H9 (cell line): ENCODE measurements around the gene PARP9. TPM values are rescaled to one million over a fixed set of nuclear protein-coding genes. Genes with fewer than 3 reads are reported as not detected.

Experiments
- DNase-seq: peaks from one replicate; pipeline ENCODE4 v3.0.0-alpha.2; 2017
- H2AFZ ChIP-seq: one replicate; pipeline ENCODE4 v1.6.1; 2013; ENCODE audit warnings: mild to moderate bottlenecking, low read length, control low read depth, moderate library complexity
- H2AK5ac ChIP-seq: 2 replicates; pipeline ENCODE4 v1.6.1; 2013; ENCODE audit warnings: low read length, control low read depth, mixed read lengths; ENCODE audit not compliant: insufficient read length
- H2BK120ac ChIP-seq: one replicate; pipeline ENCODE4 v1.6.1; 2013; ENCODE audit warnings: low read depth, mild to moderate bottlenecking, low read length, control low read depth, inconsistent platforms; ENCODE audit not compliant: poor library complexity, severe bottlenecking
- H2BK12ac ChIP-seq: 2 replicates; pipeline ENCODE4 v1.6.1; 2013; ENCODE audit warnings: low read length, control low read depth, mixed read lengths, low read depth; ENCODE audit not compliant: insufficient read length
- H2BK15ac ChIP-seq: 2 replicates; pipeline ENCODE4 v1.6.1; 2013; ENCODE audit warnings: low read depth, low read length, control low read depth
- H2BK20ac ChIP-seq: one replicate; pipeline ENCODE4 v1.6.1; 2013; ENCODE audit warnings: low read depth, mild to moderate bottlenecking, low read length, control low read depth, inconsistent platforms; ENCODE audit not compliant: poor library complexity, severe bottlenecking
- H2BK5ac ChIP-seq: 2 replicates; pipeline ENCODE4 v1.6.1; 2013; ENCODE audit warnings: low read length, control low read depth, mixed read lengths; ENCODE audit not compliant: insufficient read length
- H3K14ac ChIP-seq: 2 replicates; pipeline ENCODE4 v1.6.1; 2013; ENCODE audit warnings: low read length, control low read depth; ENCODE audit not compliant: insufficient read depth
- H3K18ac ChIP-seq: 2 replicates; pipeline ENCODE4 v1.6.1; 2013; ENCODE audit warnings: low read depth, mild to moderate bottlenecking, mixed read lengths, low read length, control low read depth; ENCODE audit not compliant: insufficient read length
- H3K23ac ChIP-seq: 2 replicates; pipeline ENCODE4 v1.6.1; 2013; ENCODE audit warnings: low read length, control low read depth, mixed read lengths, low read depth; ENCODE audit not compliant: insufficient read length
- H3K23me2 ChIP-seq: 2 replicates; pipeline ENCODE4 v1.6.1; 2013; ENCODE audit warnings: low read depth, mild to moderate bottlenecking, mixed read lengths, low read length, control low read depth; ENCODE audit not compliant: insufficient read length, poor library complexity, severe bottlenecking
- H3K27ac ChIP-seq: 2 replicates; pipeline ENCODE4 v1.5.1; 2013; ENCODE audit warnings: low read length, control low read depth, mixed read lengths, low read depth; ENCODE audit not compliant: insufficient read length
- H3K27me3 ChIP-seq: 2 replicates; pipeline ENCODE4 v1.6.1; 2013; ENCODE audit warnings: low read length, control low read depth, inconsistent platforms; ENCODE audit not compliant: insufficient read depth
- H3K4ac ChIP-seq: 2 replicates; pipeline ENCODE4 v1.6.1; 2013; ENCODE audit warnings: low read depth, mild to moderate bottlenecking, control low read depth, inconsistent platforms, low read length, moderate library complexity
- H3K4me1 ChIP-seq: 2 replicates; pipeline ENCODE4 v1.6.1; 2013; ENCODE audit warnings: low read length, control low read depth, inconsistent platforms; ENCODE audit not compliant: insufficient read depth
- H3K4me2 ChIP-seq: 2 replicates; pipeline ENCODE4 v1.6.1; 2013; ENCODE audit warnings: low read length, control low read depth, mixed read lengths; ENCODE audit not compliant: insufficient read length, insufficient read depth
- H3K56ac ChIP-seq: 2 replicates; pipeline ENCODE4 v1.6.1; 2013; ENCODE audit warnings: low read depth, mild to moderate bottlenecking, mixed read lengths, low read length, control low read depth; ENCODE audit not compliant: insufficient read length
- H3K79me1 ChIP-seq: 2 replicates; pipeline ENCODE4 v1.6.1; 2013; ENCODE audit warnings: low read depth, mild to moderate bottlenecking, moderate library complexity, low read length, control low read depth, inconsistent platforms; ENCODE audit not compliant: insufficient read depth, poor library complexity, severe bottlenecking
- H3K79me2 ChIP-seq: 2 replicates; pipeline ENCODE4 v1.6.1; 2013; ENCODE audit warnings: low read length, control low read depth, inconsistent platforms; ENCODE audit not compliant: insufficient read depth
- H3K9ac ChIP-seq: 2 replicates; pipeline ENCODE4 v1.6.1; 2013; ENCODE audit warnings: low read length, control low read depth, mixed read lengths; ENCODE audit not compliant: insufficient read length; ENCODE audit errors: extremely low read depth
- H3K9me3 ChIP-seq: one replicate; pipeline ENCODE4 v1.6.1; 2013; ENCODE audit warnings: low read depth, low read length, inconsistent platforms; ENCODE audit not compliant: control insufficient read depth
- H3T11ph ChIP-seq: one replicate; pipeline ENCODE4 v1.6.1; 2013; ENCODE audit warnings: mild to moderate bottlenecking, low read length, control low read depth, inconsistent platforms
- H4K20me1 ChIP-seq: one replicate; pipeline ENCODE4 v1.6.1; 2013; ENCODE audit not compliant: control insufficient read depth, insufficient read length, insufficient read depth
- H4K5ac ChIP-seq: 2 replicates; pipeline ENCODE4 v1.6.1; 2013; ENCODE audit warnings: low read depth, mild to moderate bottlenecking, mixed read lengths, low read length, control low read depth; ENCODE audit not compliant: insufficient read length
- H4K8ac ChIP-seq: replicated peaks from 2 replicates; pipeline ENCODE4 v1.6.1; 2013; ENCODE audit warnings: low read length, control low read depth, mixed read lengths, low read depth; ENCODE audit not compliant: insufficient read length
- H4K91ac ChIP-seq: 2 replicates; pipeline ENCODE4 v1.6.1; 2013; ENCODE audit warnings: low read depth, mild to moderate bottlenecking, moderate library complexity, mixed read lengths, low read length, control low read depth; ENCODE audit not compliant: insufficient read length
- H3K27ac Mint-ChIP-seq, 3 experiments: 2 replicates in 2 of 3; 3 replicates in 1 of 3; pipeline ENCODE4 v1.8.0; 2020 to 2021; ENCODE audit warnings: mixed read lengths in 3 of 3, mild to moderate bottlenecking in 1 of 3, moderate library complexity in 1 of 3
- H3K27me3 Mint-ChIP-seq: 2 replicates; pipeline ENCODE4 v1.8.0; 2021; ENCODE audit warnings: low read depth, mild to moderate bottlenecking, moderate library complexity, mixed read lengths
- H3K36me3 Mint-ChIP-seq, 3 experiments: 2 replicates in 2 of 3; 3 replicates in 1 of 3; pipeline ENCODE4 v1.8.0; 2020 to 2021; ENCODE audit warnings: low read depth in 3 of 3, mixed read lengths in 3 of 3; ENCODE audit not compliant: insufficient read depth in 1 of 3
- H3K4me1 Mint-ChIP-seq, 2 experiments: 2 replicates each; pipeline ENCODE4 v1.8.0; 2020; ENCODE audit warnings: mixed read lengths in 2 of 2
- H3K4me3 Mint-ChIP-seq, 2 experiments: 2 replicates in 1 of 2; 3 replicates in 1 of 2; pipeline ENCODE4 v1.8.0; 2020 to 2021; ENCODE audit warnings: mild to moderate bottlenecking in 2 of 2, mixed read lengths in 2 of 2, moderate library complexity in 1 of 2
- H3K9me3 Mint-ChIP-seq, 2 experiments: 2 replicates in 1 of 2; 3 replicates in 1 of 2; pipeline ENCODE4 v1.8.0; 2020; ENCODE audit warnings: mild to moderate bottlenecking in 2 of 2, mixed read lengths in 2 of 2, moderate library complexity in 1 of 2
- CTCF ChIP-seq: fragments of 200-600 bp; sonication (generic); conservative IDR thresholded peaks from 3 replicates; pipeline ENCODE4 v1.8.0; 2021; ENCODE audit warnings: antibody characterized with exemption, mild to moderate bottlenecking
- WGBS: extraction: QIAGEN DNeasy Blood & Tissue Kit; methylation state at CpG from one replicate; pipeline ENCODE4 v1.1.7; 2013; ENCODE audit warnings: missing lambda C conversion rate, low lambda C conversion rate, mixed read lengths; ENCODE audit not compliant: insufficient read length; ENCODE audit errors: extremely low coverage; 5-methylcytosine and 5-hydroxymethylcytosine counted together
- total RNA-seq: library from RNA; stranded (reverse); gene quantifications from 2 replicates; pipeline ENCODE4 v1.2.1, GENCODE V29; 2021

PARP9 gene
- total RNA-seq, 1 experiment from 2014 or later = 3.4 TPM

- H2BK12ac ChIP-seq = no peak overlapping the region
- H3K56ac ChIP-seq = no peak overlapping the region
- H3K27me3 Mint-ChIP-seq = no peaks in the 10 kb centered on the region
- no peaks in the 10 kb centered on the region for H3K9me3 Mint-ChIP-seq
- no peak overlapping the region for H3K9ac ChIP-seq
- no peak overlapping the region for H2AK5ac ChIP-seq
- H3K23ac ChIP-seq = no peak overlapping the region
- H3K9me3 ChIP-seq = no peaks in the 10 kb centered on the region
- no peak overlapping the region for H3K27ac ChIP-seq
- no peak overlapping the region for H3K4me3 Mint-ChIP-seq
- no peak overlapping the region for H3K18ac ChIP-seq
- H3K27ac Mint-ChIP-seq = no peak overlapping the region
- H2BK120ac ChIP-seq = no peak overlapping the region
- H2BK20ac ChIP-seq = no peak overlapping the region
- H3K4me2 ChIP-seq = no peak overlapping the region
- no peaks in the 10 kb centered on the region for H3K79me1 ChIP-seq
- no peak overlapping the region for H4K8ac ChIP-seq
- H4K20me1 ChIP-seq = no peaks in the 10 kb centered on the region
- DNase-seq = no peak
- H2BK5ac ChIP-seq = no peak overlapping the region
- no CpG with 5 or more reads among the region's 1 CpG for WGBS
- TF ChIP-seq CTCF = no peak
- peaks cover 0 to 3% (median 0%) of the 10 kb centered on the region in 3 experiments; a peak in 1 of 7 replicates for H3K36me3 Mint-ChIP-seq
- no peaks in the 10 kb centered on the region for H3K23me2 ChIP-seq
- no peak overlapping the region for H4K91ac ChIP-seq
- H3K14ac ChIP-seq = no peak overlapping the region
- no peak overlapping the region for H2BK15ac ChIP-seq
- no peaks in the 10 kb centered on the region for H3K27me3 ChIP-seq
- no peaks in the 10 kb centered on the region; the same call in 1 of the 2 replicates for H3K4me1 ChIP-seq
- no peaks in the 10 kb centered on the region for H3K79me2 ChIP-seq
- H3K4ac ChIP-seq = no peak overlapping the region
- no peak overlapping the region for H4K5ac ChIP-seq
- peaks cover 2 to 6% of the 10 kb centered on the region in 2 experiments for H3K4me1 Mint-ChIP-seq
- no peak overlapping the region for H2AFZ ChIP-seq
- H3T11ph ChIP-seq = no peak overlapping the region
Measured at GRCh38 chr3:122548619-122549018, 15.5 kb downstream of the PARP9 start.
